Stimulated activated CD8-positive, alpha-beta memory T cell treated with anti-CD3 and anti-CD28 coated beads, Interleukin-12 subunit alpha, Interleukin-12 subunit beta, amount 100 ng/mL, for 1 hour (primary cell): ENCODE measurements around the gene PREB.
"Not testable (repeated sequence)": the region's sequence is repeated elsewhere in the genome, so short reads cannot be mapped to it uniquely, and the experiment has no call there.

Source experiments
- DNase-seq: peaks from one replicate; pipeline ENCODE4 v3.0.0-alpha.2; 2020; ENCODE audit warnings: low read depth

The PREB gene

GRCh38 chr2:27133905-27134780 is at the start of gene PREB:
PREB (minus strand) TSS chr2:27134636; CDS start chr2:27134421, 215 bp downstream.
- peak; percentile 97 for DNase-seq

GRCh38 chr2:27184115-27184514 is 49.7 kb upstream of the PREB start:
- no peak for DNase-seq

- no peak for DNase-seq
Measured at GRCh38 chr2:27182346-27182745, 47.9 kb upstream of the PREB start.

GRCh38 chr2:27179344-27180000 is 45.0 kb upstream of the PREB start:
- no peak for DNase-seq

GRCh38 chr2:27178469-27178868 is 44.0 kb upstream of the PREB start:
- no peak for DNase-seq

- DNase-seq: no peak
Measured at GRCh38 chr2:27177441-27178351, 43.3 kb upstream of the PREB start.

GRCh38 chr2:27175781-27176180 is 41.3 kb upstream of the PREB start:
- not testable (repeated sequence) for DNase-seq

- no peak for DNase-seq
Measured at GRCh38 chr2:27175330-27175729, 40.9 kb upstream of the PREB start.

- DNase-seq: no peak
Measured at GRCh38 chr2:27174638-27175037, 40.2 kb upstream of the PREB start.

- DNase-seq: no peak
Measured at GRCh38 chr2:27171351-27171848, 37.0 kb upstream of the PREB start.

- DNase-seq: no peak
Measured at GRCh38 chr2:27170581-27171337, 36.3 kb upstream of the PREB start.

- DNase-seq: no peak
Measured at GRCh38 chr2:27164960-27165763, 30.7 kb upstream of the PREB start.

GRCh38 chr2:27162151-27163121 is 28.0 kb upstream of the PREB start:
- no peak for DNase-seq

- DNase-seq: no peak
Measured at GRCh38 chr2:27160191-27160590, 25.8 kb upstream of the PREB start.

- no peak for DNase-seq
Measured at GRCh38 chr2:27159271-27159670, 24.8 kb upstream of the PREB start.

- no peak for DNase-seq
Measured at GRCh38 chr2:27158468-27158867, 24.0 kb upstream of the PREB start.

GRCh38 chr2:27155069-27155520 is 20.7 kb upstream of the PREB start:
- DNase-seq: no peak

GRCh38 chr2:27154488-27154887 is 20.1 kb upstream of the PREB start:
- no peak for DNase-seq

GRCh38 chr2:27152796-27153464 is 18.5 kb upstream of the PREB start:
- DNase-seq: no peak
